Chondrocyte (in vitro differentiated cells): ENCODE results near the gene C14orf39. TPM values are rescaled to one million over a fixed set of nuclear protein-coding genes. Genes with fewer than 3 reads are reported as not detected.

Experiments
- DNase-seq: peaks from one replicate; pipeline ENCODE4 v3.0.0; 2021; ENCODE audit warnings: mixed read lengths, low spot score
- H3K27ac Mint-ChIP-seq: one replicate; pipeline ENCODE4 v1.8.0; 2021; ENCODE audit warnings: mild to moderate bottlenecking, moderate library complexity, mixed read lengths; ENCODE audit not compliant: unreplicated experiment
- H3K27me3 Mint-ChIP-seq: 2 replicates; pipeline ENCODE4 v1.8.0; 2021; ENCODE audit warnings: low read depth, mixed read lengths
- H3K36me3 Mint-ChIP-seq: 2 replicates; pipeline ENCODE4 v1.8.0; 2021; ENCODE audit warnings: low read depth, mixed read lengths
- H3K4me1 Mint-ChIP-seq: 2 replicates; pipeline ENCODE4 v1.8.0; 2021; ENCODE audit warnings: low read depth, mild to moderate bottlenecking, mixed read lengths
- H3K4me3 Mint-ChIP-seq: one replicate; pipeline ENCODE4 v1.8.0; 2021; ENCODE audit warnings: mild to moderate bottlenecking, moderate library complexity, mixed read lengths; ENCODE audit not compliant: unreplicated experiment
- H3K9me3 Mint-ChIP-seq: 2 replicates; pipeline ENCODE4 v1.8.0; 2021; ENCODE audit warnings: low read depth, mixed read lengths
- total RNA-seq: library from RNA; stranded (reverse); gene quantifications from 3 replicates; pipeline ENCODE4 v1.2.1, GENCODE V29; 2021
- TF ChIP-seq, protein P1 (sequence below): fragments of 200-600 bp; sonication (generic); IDR thresholded peaks from 2 replicates; pipeline ENCODE4 v1.5.0; 2021; ENCODE audit warnings: antibody characterized with exemption, mild to moderate bottlenecking, moderate library complexity

Gene C14orf39
- total RNA-seq, 1 donor from 2014 or later, result 0.60 TPM

GRCh38 chr14:60505448-60505847 is 19.6 kb upstream of the C14orf39 start:
- no peaks in the 10 kb centered on the region for H3K9me3 Mint-ChIP-seq
- peaks cover 86% of the 10 kb centered on the region for H3K27me3 Mint-ChIP-seq
- H3K36me3 Mint-ChIP-seq, result peaks cover 2% of the 10 kb centered on the region
- H3K4me3 Mint-ChIP-seq, result no peak overlapping the region
- H3K4me1 Mint-ChIP-seq, result peaks cover 16% of the 10 kb centered on the region
- TF ChIP-seq, protein P1, sequence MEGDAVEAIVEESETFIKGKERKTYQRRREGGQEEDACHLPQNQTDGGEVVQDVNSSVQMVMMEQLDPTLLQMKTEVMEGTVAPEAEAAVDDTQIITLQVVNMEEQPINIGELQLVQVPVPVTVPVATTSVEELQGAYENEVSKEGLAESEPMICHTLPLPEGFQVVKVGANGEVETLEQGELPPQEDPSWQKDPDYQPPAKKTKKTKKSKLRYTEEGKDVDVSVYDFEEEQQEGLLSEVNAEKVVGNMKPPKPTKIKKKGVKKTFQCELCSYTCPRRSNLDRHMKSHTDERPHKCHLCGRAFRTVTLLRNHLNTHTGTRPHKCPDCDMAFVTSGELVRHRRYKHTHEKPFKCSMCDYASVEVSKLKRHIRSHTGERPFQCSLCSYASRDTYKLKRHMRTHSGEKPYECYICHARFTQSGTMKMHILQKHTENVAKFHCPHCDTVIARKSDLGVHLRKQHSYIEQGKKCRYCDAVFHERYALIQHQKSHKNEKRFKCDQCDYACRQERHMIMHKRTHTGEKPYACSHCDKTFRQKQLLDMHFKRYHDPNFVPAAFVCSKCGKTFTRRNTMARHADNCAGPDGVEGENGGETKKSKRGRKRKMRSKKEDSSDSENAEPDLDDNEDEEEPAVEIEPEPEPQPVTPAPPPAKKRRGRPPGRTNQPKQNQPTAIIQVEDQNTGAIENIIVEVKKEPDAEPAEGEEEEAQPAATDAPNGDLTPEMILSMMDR, result no peak
- no peak for DNase-seq
- no peak overlapping the region for H3K27ac Mint-ChIP-seq

- TF ChIP-seq, protein P1, result no peak
- H3K9me3 Mint-ChIP-seq, result no peaks in the 10 kb centered on the region
- H3K4me1 Mint-ChIP-seq, result peaks cover 4% of the 10 kb centered on the region
- peaks cover 2% of the 10 kb centered on the region for H3K36me3 Mint-ChIP-seq
- no peak overlapping the region for H3K4me3 Mint-ChIP-seq
- no peak for DNase-seq
- H3K27ac Mint-ChIP-seq, result no peak overlapping the region
- H3K27me3 Mint-ChIP-seq, result peaks cover 78% of the 10 kb centered on the region
These were observed 16.7 kb upstream of the C14orf39 start for GRCh38 chr14:60502541-60502940.

DNA sequence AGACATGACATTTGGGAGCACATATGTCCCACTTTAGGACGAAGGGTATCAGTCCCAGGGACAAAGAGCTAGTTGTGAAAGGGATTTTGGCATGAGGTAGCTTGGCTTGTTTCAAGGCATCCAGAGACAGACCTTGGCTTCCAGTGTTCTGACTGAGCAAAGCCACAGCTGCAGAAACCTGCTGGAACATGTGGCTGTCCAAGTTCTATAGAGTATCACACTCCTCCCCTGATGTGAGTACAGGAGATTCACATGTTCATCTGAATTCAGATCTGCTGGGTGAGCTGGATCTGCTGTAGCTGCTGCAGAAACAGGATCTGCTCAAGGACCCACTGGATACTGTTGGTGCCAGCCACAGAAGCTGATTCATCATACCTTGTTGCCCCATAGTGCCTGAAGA is 10.1 kb upstream of the C14orf39 start:
- Mint-ChIP-seq H3K27ac (no peak overlapping the region), H3K9me3 (peaks cover 9% of the 10 kb centered on the region), H3K36me3 (peaks cover 2% of the 10 kb centered on the region), H3K4me1 (no peaks in the 10 kb centered on the region), H3K4me3 (no peak overlapping the region), H3K27me3 (peaks cover 40% of the 10 kb centered on the region)
- DNase-seq, result no peak
- TF ChIP-seq, protein P1, result no peak

DNA sequence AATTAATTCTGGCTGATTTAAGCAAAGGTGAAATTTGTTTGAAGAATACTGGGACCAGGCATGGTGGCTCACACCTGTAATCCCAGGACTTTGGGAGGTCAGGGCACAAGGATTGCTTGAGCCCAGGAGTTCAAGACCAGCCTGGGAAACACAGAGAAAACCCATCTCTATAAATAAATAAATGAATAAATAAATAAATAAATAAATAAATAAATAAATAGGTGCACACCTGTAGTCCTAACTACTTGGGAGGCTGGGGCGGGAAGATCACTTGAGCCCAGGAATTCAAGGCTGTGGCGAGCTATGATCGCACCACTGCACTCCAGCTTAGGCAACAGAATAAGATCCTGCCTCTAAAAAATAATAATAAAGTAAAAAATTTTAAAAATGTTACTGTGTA is 4.4 kb upstream of the C14orf39 start:
- TF ChIP-seq, protein P1, result no peak
- Mint-ChIP-seq H3K27ac (no peak overlapping the region), H3K36me3 (peaks cover 1% of the 10 kb centered on the region), H3K4me1 (peaks cover 7% of the 10 kb centered on the region), H3K9me3 (peaks cover 7% of the 10 kb centered on the region), H3K4me3 (no peak overlapping the region), H3K27me3 (peaks cover 23% of the 10 kb centered on the region)
- no peak for DNase-seq

DNA sequence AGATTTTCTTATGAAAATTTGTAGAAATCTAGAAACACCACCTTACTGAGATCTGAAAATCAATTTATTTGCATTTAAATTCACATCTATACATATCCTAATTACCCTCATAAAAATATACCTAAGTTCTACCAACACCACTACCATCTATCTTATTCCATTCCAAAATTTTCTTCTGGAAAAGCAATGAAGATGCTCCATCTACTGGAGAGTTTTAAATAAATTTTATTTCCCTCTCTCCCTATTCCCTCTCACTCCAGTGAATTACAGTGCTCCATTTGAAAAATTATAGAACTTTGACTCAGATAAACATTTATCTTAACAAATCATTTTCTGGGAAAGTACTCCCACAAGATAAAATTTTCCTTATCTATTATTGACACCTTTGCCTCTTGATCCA is 2.3 kb upstream of the C14orf39 start:
- Mint-ChIP-seq H3K9me3 (no peaks in the 10 kb centered on the region), H3K36me3 (peaks cover 1% of the 10 kb centered on the region)

More for the DNA sequence above, 2.3 kb upstream of the C14orf39 start:
- Mint-ChIP-seq H3K4me3 (no peak overlapping the region), H3K27me3 (peaks cover 26% of the 10 kb centered on the region), H3K27ac (no peak overlapping the region), H3K4me1 (peaks cover 8% of the 10 kb centered on the region)
- no peak for DNase-seq
- TF ChIP-seq, protein P1, result peak; percentile 77
